ENCODE data around the gene PRRX2.

The PRRX2 gene

GRCh38 chr9:129728744-129729143, 63.3 kb downstream of the PRRX2 start:
- peaks cover 4% of the 10 kb centered on the region for H3K4me1 ChIP-seq (ENCODE audit: low read depth, poor library complexity, severe bottlenecking)
- no peak overlapping the region for H3K27ac ChIP-seq
- H3K79me2 ChIP-seq (ENCODE audit: insufficient read depth, low read depth): no peaks in the 10 kb centered on the region
- no peak overlapping the region for H2AFZ ChIP-seq (ENCODE audit: low read depth)
- H3K27me3 ChIP-seq (ENCODE audit: insufficient read depth, low read depth): peaks cover 85% of the 10 kb centered on the region
- no peak overlapping the region for H3K9ac ChIP-seq
- no peak overlapping the region for H3K4me2 ChIP-seq
- H3K4me3 ChIP-seq (IDR thresholded peaks at IDR 0.05; ENCODE audit: insufficient read depth, low read depth, low read length): no peak overlapping the region
- no peak for TF ChIP-seq CTCF (conservative IDR thresholded peaks at IDR 0.05; ENCODE audit: low read depth, low read length)
- H4K20me1 ChIP-seq (ENCODE audit: insufficient read depth): no peaks in the 10 kb centered on the region
- H3K36me3 ChIP-seq (ENCODE audit: insufficient read depth): no peaks in the 10 kb centered on the region

DNA sequence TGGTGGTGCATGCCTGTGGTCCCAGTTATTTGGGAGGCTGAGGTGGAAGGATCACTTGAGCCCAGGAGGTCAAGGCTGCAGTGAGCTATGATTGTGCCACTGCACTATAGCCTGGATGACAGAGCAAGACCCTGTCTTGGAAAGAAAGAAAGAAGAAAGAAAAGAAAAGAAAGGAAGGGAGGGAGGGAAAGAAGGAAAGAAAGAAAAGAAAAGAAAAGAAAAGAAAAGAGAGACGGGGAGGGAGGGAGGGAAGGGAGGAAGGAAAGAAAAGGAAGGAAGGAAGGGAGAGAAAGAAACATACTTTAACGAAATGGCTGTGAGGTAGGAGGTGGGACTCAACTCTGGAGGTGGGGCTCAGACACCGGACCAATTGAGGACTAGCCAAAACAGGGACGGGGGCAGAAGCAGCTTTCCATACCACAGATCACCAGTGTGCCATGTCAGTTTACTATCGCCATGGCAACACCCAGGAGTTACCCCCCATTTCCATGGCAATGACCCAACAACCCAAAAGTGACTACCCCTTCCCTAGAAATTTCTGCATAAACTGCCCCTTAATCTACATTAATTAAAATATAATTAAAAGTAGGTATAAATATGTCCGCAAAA, 66.1 kb downstream of the PRRX2 start:
- no peak overlapping the region for H3K9ac ChIP-seq
- H2AFZ ChIP-seq (ENCODE audit: low read depth): no peak overlapping the region
- H3K36me3 ChIP-seq (ENCODE audit: insufficient read depth): no peaks in the 10 kb centered on the region
- no peak overlapping the region for H3K4me3 ChIP-seq (IDR thresholded peaks at IDR 0.05; ENCODE audit: insufficient read depth, low read depth, low read length)
- no peaks in the 10 kb centered on the region for H4K20me1 ChIP-seq (ENCODE audit: insufficient read depth)
- no peak overlapping the region for H3K27ac ChIP-seq
- no peaks in the 10 kb centered on the region for H3K79me2 ChIP-seq (ENCODE audit: insufficient read depth, low read depth)
- H3K4me2 ChIP-seq: no peak overlapping the region
- H3K27me3 ChIP-seq (ENCODE audit: insufficient read depth, low read depth): peaks cover 79% of the 10 kb centered on the region
- H3K4me1 ChIP-seq (ENCODE audit: low read depth, poor library complexity, severe bottlenecking): peaks cover 3% of the 10 kb centered on the region
- no peak for TF ChIP-seq CTCF (conservative IDR thresholded peaks at IDR 0.05; ENCODE audit: low read depth, low read length)

GRCh38 chr9:129732100-129732499, 66.7 kb downstream of the PRRX2 start:
- Histone ChIP-seq H3K36me3 (ENCODE audit: insufficient read depth) (no peaks in the 10 kb centered on the region), H3K4me3 (IDR thresholded peaks at IDR 0.05; ENCODE audit: insufficient read depth, low read depth, low read length) (no peak overlapping the region), H2AFZ (ENCODE audit: low read depth) (no peak overlapping the region), H4K20me1 (ENCODE audit: insufficient read depth) (no peaks in the 10 kb centered on the region), H3K4me1 (ENCODE audit: low read depth, poor library complexity, severe bottlenecking) (no peaks in the 10 kb centered on the region), H3K4me2 (no peak overlapping the region), H3K27me3 (ENCODE audit: insufficient read depth, low read depth) (peaks cover 80% of the 10 kb centered on the region), H3K27ac (no peak overlapping the region), H3K79me2 (ENCODE audit: insufficient read depth, low read depth) (no peaks in the 10 kb centered on the region), H3K9ac (no peak overlapping the region)
- no peak for TF ChIP-seq CTCF (conservative IDR thresholded peaks at IDR 0.05; ENCODE audit: low read depth, low read length)

DNA sequence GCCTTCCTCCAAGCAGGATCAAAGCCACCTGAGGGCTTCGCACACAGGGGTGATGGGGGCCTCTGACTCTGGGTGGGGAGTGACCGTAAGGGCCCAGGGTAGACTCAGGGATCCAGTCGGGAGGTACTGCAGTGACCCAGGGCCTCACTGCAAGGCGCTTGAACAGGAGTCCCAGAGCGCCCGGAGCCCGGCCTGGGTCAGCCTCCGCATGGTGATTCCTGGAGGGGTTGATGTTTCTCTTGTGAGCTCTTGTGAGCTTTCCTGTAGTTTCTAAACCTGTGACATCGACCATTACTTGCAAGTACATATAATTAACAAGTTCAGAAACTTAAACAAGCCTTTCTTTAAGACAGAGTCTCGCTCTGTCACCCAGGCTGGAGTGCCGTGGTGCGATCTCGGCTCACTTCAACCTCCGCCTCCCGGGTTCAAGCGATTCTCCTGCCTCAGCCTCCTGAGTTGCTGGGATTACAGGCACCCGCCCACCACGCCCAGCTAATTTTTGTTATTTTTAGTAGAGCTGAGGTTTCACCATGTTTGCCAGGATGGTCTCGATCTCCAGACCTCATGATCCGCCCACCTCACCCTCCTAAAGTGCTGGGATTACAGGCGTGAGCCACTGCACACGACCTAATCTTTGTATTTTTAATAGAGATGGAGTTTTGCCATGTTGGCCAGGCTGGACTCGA, 67.6 kb downstream of the PRRX2 start:
- Histone ChIP-seq H3K4me3 (IDR thresholded peaks at IDR 0.05; ENCODE audit: insufficient read depth, low read depth, low read length) (no peak overlapping the region), H3K27ac (no peak overlapping the region), H2AFZ (ENCODE audit: low read depth) (no peak overlapping the region), H3K79me2 (ENCODE audit: insufficient read depth, low read depth) (no peaks in the 10 kb centered on the region), H3K36me3 (ENCODE audit: insufficient read depth) (no peaks in the 10 kb centered on the region), H3K9ac (no peak overlapping the region), H4K20me1 (ENCODE audit: insufficient read depth) (no peaks in the 10 kb centered on the region), H3K4me2 (no peak overlapping the region), H3K4me1 (ENCODE audit: low read depth, poor library complexity, severe bottlenecking) (no peaks in the 10 kb centered on the region), H3K27me3 (ENCODE audit: insufficient read depth, low read depth) (peaks cover 79% of the 10 kb centered on the region)
- TF ChIP-seq CTCF (conservative IDR thresholded peaks at IDR 0.05; ENCODE audit: low read depth, low read length): no peak

All from KMS-11 (cell line).